Measurements from ENCODE around the gene OR52B6.

- TF ChIP-seq POLR2AphosphoS5 (IDR thresholded peaks at IDR 0.05; ENCODE audit: borderline replicate concordance, low read depth, low read length) (no peak), EZH2 (IDR thresholded peaks at IDR 0.05) (no peak), FOXP2 (optimal IDR thresholded peaks at IDR 0.05; ENCODE audit: control extremely low read depth, extremely low read length, insufficient read depth) (no peak)
Measured at GRCh38 chr11:5626196-5626595, 45.5 kb downstream of the OR52B6 start.

All from SK-N-MC (cell line).